ENCODE results near the gene TMEM123.

The TMEM123 gene

GRCh38 chr11:102464859-102465500 is 12.4 kb upstream of the TMEM123 start:
- no peak overlapping the region for H3K9ac ChIP-seq (ENCODE audit: low read length)
- TF ChIP-seq CTCF (IDR thresholded peaks at IDR 0.05; ENCODE audit: insufficient read depth, low read length, poor library complexity, severe bottlenecking) (no peak), EZH2phosphoT487 (conservative IDR thresholded peaks at IDR 0.05; ENCODE audit: low read length) (no peak)

GRCh38 chr11:102464037-102464436 is 11.5 kb upstream of the TMEM123 start:
- Histone ChIP-seq H3K9ac (ENCODE audit: low read length) (no peak overlapping the region), H3K27ac (ENCODE audit: low read depth, low read length) (no peak overlapping the region), H3K4me2 (ENCODE audit: low read depth, low read length, poor library complexity, severe bottlenecking) (no peak overlapping the region)

More at GRCh38 chr11:102464859-102465500, 12.4 kb upstream of the TMEM123 start:
- no peaks in the 10 kb centered on the region for H3K27me3 ChIP-seq (ENCODE audit: low read length)
- H3K36me3 ChIP-seq (ENCODE audit: low read length) = no peaks in the 10 kb centered on the region
- no peak overlapping the region for H3K27ac ChIP-seq (ENCODE audit: low read depth, low read length)
- no peaks in the 10 kb centered on the region for H3F3A ChIP-seq (ENCODE audit: insufficient read depth)
- no peaks in the 10 kb centered on the region for H3K9me2 ChIP-seq (replicated peaks; ENCODE audit: insufficient read depth, low read length)
- no peaks in the 10 kb centered on the region for H3K9me3 ChIP-seq (ENCODE audit: insufficient read depth, low read length)
- H2AFZ ChIP-seq (ENCODE audit: low read depth, low read length, severe bottlenecking) = no peak overlapping the region
- no peaks in the 10 kb centered on the region for H4K20me1 ChIP-seq (ENCODE audit: low read depth, low read length)
- no peaks in the 10 kb centered on the region for H3K79me2 ChIP-seq (ENCODE audit: insufficient read depth, low read length)
- H3K4me3 ChIP-seq (ENCODE audit: insufficient read depth, low read length, poor library complexity, severe bottlenecking) = no peak overlapping the region
- peak overlapping the region; percentile 25 for H3K4me2 ChIP-seq (ENCODE audit: low read depth, low read length, poor library complexity, severe bottlenecking)

GRCh38 chr11:102462610-102463009 is 10.0 kb upstream of the TMEM123 start:
- Histone ChIP-seq H3K9me2 (replicated peaks; ENCODE audit: insufficient read depth, low read length) (no peaks in the 10 kb centered on the region), H4K20me1 (ENCODE audit: low read depth, low read length) (no peaks in the 10 kb centered on the region), H3K9me3 (ENCODE audit: insufficient read depth, low read length) (no peaks in the 10 kb centered on the region), H3K4me2 (ENCODE audit: low read depth, low read length, poor library complexity, severe bottlenecking) (no peak overlapping the region), H3K36me3 (ENCODE audit: low read length) (no peaks in the 10 kb centered on the region), H3F3A (ENCODE audit: insufficient read depth) (no peaks in the 10 kb centered on the region), H3K79me2 (ENCODE audit: insufficient read depth, low read length) (no peaks in the 10 kb centered on the region), H3K9ac (ENCODE audit: low read length) (no peak overlapping the region), H3K27ac (ENCODE audit: low read depth, low read length) (no peak overlapping the region), H3K4me3 (ENCODE audit: insufficient read depth, low read length, poor library complexity, severe bottlenecking) (no peak overlapping the region), H2AFZ (ENCODE audit: low read depth, low read length, severe bottlenecking) (no peak overlapping the region), H3K27me3 (ENCODE audit: low read length) (no peaks in the 10 kb centered on the region)
- TF ChIP-seq CTCF (IDR thresholded peaks at IDR 0.05; ENCODE audit: insufficient read depth, low read length, poor library complexity, severe bottlenecking) = no peak
- TF ChIP-seq EZH2phosphoT487 (conservative IDR thresholded peaks at IDR 0.05; ENCODE audit: low read length) = no peak

More at GRCh38 chr11:102464037-102464436, 11.5 kb upstream of the TMEM123 start:
- no peaks in the 10 kb centered on the region for H3K9me3 ChIP-seq (ENCODE audit: insufficient read depth, low read length)
- H3K36me3 ChIP-seq (ENCODE audit: low read length) = no peaks in the 10 kb centered on the region
- TF ChIP-seq CTCF (IDR thresholded peaks at IDR 0.05; ENCODE audit: insufficient read depth, low read length, poor library complexity, severe bottlenecking) (no peak), EZH2phosphoT487 (conservative IDR thresholded peaks at IDR 0.05; ENCODE audit: low read length) (no peak)
- no peaks in the 10 kb centered on the region for H4K20me1 ChIP-seq (ENCODE audit: low read depth, low read length)
- H3K9me2 ChIP-seq (replicated peaks; ENCODE audit: insufficient read depth, low read length) = no peaks in the 10 kb centered on the region
- no peaks in the 10 kb centered on the region for H3K79me2 ChIP-seq (ENCODE audit: insufficient read depth, low read length)
- no peak overlapping the region for H2AFZ ChIP-seq (ENCODE audit: low read depth, low read length, severe bottlenecking)
- H3F3A ChIP-seq (ENCODE audit: insufficient read depth) = no peaks in the 10 kb centered on the region
- H3K4me3 ChIP-seq (ENCODE audit: insufficient read depth, low read length, poor library complexity, severe bottlenecking) = no peak overlapping the region
- H3K27me3 ChIP-seq (ENCODE audit: low read length) = no peaks in the 10 kb centered on the region

Measured in SU-DHL-6 (cell line).